HG02884 (cell line): ENCODE results near the gene VPS51.
"Not testable (repeated sequence)": the region's sequence is repeated elsewhere in the genome, so short reads cannot be mapped to it uniquely, and the experiment has no call there.

Source experiments
- ATAC-seq: cut with Tn5 transposase; IDR thresholded peaks from one replicate; pipeline ENCODE4 v1.9.1; 2021; ENCODE audit warnings: mild to moderate bottlenecking, moderate library complexity; ENCODE audit not compliant: unreplicated experiment

VPS51 gene

DNA sequence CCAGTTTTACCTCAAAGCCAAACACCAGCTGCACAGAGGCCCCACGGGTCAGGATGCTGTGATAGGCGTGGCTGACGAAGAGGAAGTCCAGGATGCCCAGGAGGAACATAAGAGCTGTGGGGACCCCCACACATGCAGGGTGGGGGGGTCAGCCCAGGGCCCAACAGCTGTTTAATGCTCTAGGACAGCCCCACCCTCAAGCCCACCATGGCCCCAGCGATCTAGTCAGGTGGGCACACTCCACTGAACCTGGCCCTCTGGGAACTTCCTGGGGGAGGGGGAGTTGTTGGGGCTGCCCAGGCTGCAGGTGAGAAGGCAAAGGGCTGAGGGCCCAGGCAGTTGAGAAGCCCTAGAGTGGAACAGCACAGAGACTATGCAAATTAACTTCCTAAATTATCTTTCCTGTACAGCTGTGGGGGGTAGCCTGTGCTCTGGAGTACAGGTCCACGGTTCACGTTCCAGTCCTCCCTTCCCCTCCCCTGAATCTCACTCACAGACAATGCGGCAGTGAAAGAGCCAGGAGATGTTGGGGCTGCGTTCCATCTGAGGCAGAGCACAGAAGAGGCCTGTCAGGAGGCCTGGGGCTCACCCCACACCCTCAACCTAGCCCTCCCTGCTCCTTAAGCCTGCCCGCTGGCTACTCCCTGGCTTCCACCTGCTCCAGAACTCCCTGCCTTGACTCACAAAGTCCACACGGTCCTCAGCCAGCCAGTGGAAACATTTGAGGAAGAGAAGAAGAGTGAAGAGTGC lies 36.4 kb downstream of the VPS51 start:
- peak; percentile 38 for ATAC-seq

GRCh38 chr11:65132988-65133700 lies 37.1 kb downstream of the VPS51 start:
- ATAC-seq, result no peak

- ATAC-seq, result no peak
Measured at GRCh38 chr11:65133724-65134123, 37.7 kb downstream of the VPS51 start.

- ATAC-seq, result peak; percentile 43
Measured at GRCh38 chr11:65134240-65134951, 38.4 kb downstream of the VPS51 start, which contains the start of gene SYVN1. Gene SYVN1, minus strand, starts transcription at chr11:65134519. Its CDS starts 918 bp downstream, at chr11:65133601.

GRCh38 chr11:65134952-65135632 lies 39.1 kb downstream of the VPS51 start:
- peak; percentile 70 for ATAC-seq

- no peak for ATAC-seq
Measured at GRCh38 chr11:65135633-65136145, 39.7 kb downstream of the VPS51 start.

DNA sequence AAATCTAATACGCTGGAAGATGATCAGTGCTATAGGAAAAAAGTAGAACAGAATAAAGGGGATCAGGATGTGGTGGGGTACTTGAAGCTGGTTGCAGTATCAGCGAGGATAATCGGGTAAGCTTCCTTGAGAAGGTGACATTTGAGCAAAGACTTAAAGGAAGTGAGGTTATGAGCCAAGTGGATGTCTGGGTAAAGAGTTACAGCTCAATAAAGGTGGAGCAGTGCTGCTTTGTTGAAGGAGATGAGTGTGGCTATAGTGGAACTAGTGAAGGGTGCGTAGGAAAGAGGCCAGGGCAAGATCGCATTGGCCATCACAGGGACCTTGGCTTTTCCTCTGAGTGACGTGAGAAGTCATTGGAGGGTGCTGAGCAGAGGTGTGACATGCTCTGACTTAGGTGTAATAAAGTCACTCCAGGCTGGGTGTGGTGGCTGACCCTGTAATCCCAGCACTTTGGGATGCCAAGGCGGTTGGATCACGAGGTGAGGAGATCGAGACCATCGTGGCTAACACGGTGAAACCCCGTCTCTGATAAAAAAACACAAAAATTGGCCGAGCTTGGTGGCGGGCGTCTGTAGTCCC lies 40.6 kb downstream of the VPS51 start:
- no peak for ATAC-seq

GRCh38 chr11:65141896-65142494 lies 46.0 kb downstream of the VPS51 start:
- ATAC-seq, result no peak

- ATAC-seq, result no peak
Measured at GRCh38 chr11:65147352-65148075, 51.5 kb downstream of the VPS51 start.

GRCh38 chr11:65148657-65149056 lies 52.6 kb downstream of the VPS51 start:
- no peak for ATAC-seq

DNA sequence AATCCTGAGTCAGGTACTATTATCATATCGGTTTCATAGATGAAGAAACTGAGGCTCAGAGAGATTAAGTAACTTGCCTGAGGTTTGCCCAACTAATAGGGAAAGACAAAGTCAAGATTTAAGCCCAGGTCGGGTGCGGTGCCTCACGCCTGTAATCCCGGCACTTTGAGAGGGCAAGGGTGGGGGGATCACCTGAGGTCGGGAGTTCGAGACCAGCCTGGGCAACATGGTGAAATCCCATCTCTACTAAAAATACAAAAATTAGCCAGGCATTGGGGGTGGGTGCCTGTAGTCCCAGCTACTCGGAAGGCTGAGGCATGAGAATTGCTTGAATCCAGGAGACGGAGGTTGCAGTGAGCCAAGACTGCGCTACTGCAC lies 54.1 kb downstream of the VPS51 start:
- not testable (repeated sequence) for ATAC-seq

GRCh38 chr11:65150509-65151299 lies 54.7 kb downstream of the VPS51 start:
- ATAC-seq, result no peak

GRCh38 chr11:65151331-65151899 lies 55.4 kb downstream of the VPS51 start:
- ATAC-seq, result no peak

GRCh38 chr11:65152122-65152521 lies 56.1 kb downstream of the VPS51 start:
- no peak for ATAC-seq

GRCh38 chr11:65156256-65156655 lies 60.2 kb downstream of the VPS51 start:
- ATAC-seq, result no peak

GRCh38 chr11:65156926-65157325 lies 60.9 kb downstream of the VPS51 start:
- ATAC-seq, result no peak

- no peak for ATAC-seq
Measured at GRCh38 chr11:65157336-65157735, 61.3 kb downstream of the VPS51 start.

DNA sequence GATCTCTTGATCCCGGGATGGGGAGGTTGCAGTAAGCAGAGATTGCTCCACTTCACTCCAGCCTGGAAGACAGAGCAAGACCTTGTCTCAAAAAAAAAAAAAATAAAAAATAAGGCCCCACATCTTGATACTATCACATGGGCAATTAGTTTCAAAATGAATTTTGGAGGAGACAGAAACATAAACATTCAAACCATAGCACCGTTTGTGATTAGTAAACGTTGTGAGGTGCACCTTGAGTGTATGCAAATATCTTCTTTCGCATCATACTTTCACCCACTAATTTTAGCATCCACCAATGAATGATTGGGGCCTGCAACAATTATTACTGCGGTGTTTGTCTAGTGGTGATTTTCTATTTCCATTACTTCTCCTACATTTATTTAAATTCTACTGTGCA lies 63.0 kb downstream of the VPS51 start:
- peak; percentile 57 for ATAC-seq
